GM18526 (cell line): ENCODE results near the gene ALG14.

Experiments used
- POLR2A ChIP-seq: IDR thresholded peaks from 3 replicates; pipeline ENCODE4 v1.6.1; 2011; ENCODE audit not compliant: insufficient read length; ENCODE audit errors: extremely low read depth

Gene ALG14

DNA sequence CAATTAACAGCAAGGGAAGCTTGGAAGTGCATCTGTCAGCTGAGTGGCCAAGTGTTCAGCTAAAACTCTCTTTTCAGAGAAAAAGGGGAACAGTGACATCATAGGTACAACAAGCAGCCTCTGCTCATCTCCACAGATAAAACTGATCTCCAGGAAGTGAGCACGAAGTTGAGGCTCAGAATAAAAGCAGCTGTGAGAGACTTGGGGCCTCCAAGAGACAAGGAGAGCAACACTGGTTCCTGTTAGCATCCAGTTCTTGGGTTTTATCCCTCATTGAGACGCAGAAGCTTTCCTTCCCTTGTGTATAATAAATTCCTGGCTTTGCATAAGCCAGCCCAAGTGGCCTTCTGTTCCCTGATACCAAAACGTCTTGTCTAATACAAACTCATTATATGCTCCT, 125.9 kb downstream of the ALG14 start:
- no peak for TF ChIP-seq POLR2A

DNA sequence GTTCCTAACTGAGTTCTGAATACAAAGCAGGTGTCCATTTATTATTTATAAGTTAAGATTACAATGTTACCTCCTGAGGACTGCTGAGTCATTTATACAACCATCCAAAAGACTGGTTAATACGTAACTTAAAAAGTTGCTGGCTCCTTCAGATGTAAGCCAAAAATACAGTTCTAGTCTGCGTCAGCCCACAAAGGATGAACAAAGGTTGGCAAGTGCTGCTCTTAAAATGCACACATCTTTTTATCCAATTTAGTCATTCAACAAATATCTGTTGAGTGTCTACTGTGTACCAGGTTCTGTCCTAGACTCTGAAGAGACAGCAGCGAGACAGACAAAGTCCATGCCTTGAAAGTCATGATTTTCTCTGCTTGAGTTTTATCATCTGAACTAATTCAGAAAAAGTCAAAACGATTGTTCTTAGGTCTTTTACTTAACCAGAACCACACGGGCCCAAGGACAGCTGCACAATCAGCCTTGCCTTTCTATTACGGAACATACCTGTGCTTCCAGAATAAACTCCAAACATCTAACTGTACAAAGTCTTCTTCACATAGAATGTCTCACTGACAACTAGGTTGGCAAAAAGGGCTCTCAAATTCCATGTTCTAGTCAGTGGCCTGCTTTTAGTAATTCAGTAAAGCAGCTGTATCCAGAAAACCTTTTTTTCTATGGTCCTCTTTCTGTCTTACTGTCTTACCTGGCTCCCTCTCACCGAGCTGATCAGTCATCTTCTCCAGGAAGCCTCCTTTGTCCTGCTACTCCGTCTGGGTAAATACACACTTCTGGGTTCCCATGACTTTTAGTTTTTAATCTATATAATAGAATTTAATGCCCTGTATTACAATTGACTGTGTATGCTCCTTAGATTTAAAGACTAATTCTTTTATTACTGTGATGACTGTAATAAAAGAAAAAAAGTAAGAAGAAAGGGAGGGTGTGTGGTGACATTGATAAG, 130.3 kb downstream of the ALG14 start:
- no peak for TF ChIP-seq POLR2A

DNA sequence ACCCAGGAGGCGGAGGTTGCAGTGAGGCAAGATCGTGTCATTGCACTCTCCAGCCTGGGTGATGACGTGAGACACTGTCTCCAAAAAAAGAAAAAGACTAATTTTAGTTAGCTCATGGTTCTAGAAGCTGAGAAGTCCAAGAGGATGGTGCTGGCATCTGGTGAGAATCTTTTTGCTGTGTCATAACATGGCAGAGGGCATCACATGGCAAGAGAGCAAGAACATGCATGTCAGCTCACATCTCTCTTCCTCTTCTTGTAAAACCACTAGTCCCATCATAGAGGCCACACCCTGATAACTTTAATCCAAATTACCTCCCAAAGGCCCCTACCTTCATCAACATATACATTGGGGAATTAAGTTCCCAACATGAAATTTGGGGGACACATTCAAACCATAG, 132.0 kb downstream of the ALG14 start:
- no peak for TF ChIP-seq POLR2A

DNA sequence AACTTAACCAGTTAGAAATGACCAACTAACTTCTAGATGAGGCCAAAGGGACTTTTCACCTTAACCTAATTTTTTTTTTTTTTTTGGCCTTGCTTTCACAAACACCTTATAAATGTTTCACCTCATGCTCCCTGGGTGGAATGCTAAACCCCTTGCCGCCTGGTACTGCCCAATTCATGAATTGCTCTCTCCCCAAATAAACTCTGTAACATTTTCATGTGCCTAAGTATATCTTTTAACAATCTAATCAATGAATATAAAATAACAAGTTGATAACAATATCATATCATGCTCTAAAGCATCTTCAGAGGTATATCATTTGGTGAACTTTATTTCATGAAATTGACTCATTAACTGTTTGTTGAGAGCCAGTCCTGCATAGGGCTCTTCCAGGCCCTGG, 134.9 kb downstream of the ALG14 start:
- no peak for TF ChIP-seq POLR2A

DNA sequence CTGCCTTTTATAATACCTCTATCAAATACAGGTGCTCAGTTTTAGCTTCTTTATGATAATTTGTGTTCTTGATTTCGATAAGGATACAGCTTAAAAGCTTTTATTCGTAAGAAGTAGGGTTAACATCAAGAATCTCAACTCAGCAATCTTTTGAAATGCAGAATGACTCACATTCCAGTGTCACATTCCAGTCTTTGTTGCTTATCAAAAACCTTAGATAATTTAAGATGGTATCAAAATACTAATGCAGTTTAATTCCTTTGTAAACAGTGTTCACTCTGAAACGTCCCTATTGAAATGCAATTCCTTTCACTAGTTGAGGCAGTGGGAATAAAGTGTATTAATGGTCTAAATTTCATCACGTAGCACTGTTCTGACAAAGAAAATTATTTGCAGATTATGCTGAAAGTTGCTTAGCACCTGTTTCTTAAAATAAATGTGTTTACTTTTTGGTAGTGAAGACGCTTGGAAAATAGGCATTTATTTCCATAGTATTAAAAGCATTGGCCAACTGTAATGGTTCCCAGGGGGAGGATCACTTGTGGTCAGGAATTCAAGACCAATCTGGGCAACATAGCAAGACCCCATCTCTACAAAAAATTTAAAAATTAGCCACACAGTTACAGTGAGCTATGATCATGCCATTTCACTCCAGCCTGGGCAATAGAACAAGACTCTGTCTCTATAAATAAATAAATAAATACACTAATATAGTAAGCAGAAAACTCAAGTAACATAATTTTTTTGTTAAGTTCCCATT, 135.7 kb downstream of the ALG14 start:
- no peak for TF ChIP-seq POLR2A

DNA sequence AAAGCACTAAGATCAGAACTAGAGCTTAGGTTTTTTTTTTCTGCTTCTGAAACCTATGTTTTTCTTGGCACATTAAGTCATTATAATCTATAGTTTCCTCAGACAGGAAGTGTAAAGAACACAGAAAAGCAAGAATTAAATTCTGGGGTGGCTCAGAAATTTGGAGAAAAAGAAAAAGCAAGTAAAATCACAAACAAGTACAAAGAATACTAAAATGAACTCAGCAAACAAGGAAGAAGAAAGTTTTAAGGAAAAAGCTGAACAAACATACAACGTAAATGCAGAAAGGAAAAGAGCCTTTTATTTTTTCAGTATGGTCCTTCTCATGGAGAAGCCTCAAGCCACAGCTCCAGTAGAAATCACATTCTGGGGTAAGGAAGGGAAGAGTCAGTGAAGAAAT, 137.3 kb downstream of the ALG14 start:
- TF ChIP-seq POLR2A: no peak

DNA sequence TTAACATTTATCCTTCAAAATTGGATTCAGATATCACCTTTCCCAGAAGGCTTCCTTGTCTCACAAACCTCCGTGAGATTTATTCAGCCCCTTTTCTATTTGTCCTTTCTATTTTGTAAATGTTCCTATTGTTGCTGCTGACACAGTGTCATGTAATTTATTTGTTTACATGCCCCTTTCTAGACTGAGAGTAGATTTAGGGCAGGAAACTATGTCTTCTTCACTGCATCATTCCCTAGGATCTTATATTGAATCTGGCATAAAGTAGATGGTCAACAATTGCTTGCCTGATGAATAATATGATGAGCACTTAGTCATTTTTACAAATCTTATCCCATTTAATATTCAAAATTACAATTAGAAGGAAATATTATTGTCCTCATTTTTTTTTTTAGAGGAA, 137.7 kb downstream of the ALG14 start:
- no peak for TF ChIP-seq POLR2A

DNA sequence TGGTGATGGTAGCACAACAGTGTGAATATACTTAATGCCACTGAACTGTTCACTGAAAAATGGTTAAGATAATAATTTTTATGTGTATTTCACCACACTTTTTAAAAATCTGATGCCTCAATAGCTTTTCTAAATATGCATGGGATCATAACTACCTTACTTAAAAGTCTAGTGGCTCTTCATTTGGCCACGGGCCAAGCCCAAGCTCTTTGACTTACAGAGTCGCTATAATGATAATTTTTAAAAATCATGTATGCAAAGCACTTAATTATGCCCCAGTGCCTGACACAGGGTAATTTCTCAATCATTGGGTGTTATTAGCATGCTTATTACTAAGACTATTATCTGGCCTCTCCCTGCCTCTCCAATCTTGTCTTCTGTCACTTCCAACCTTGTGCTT, 138.2 kb downstream of the ALG14 start:
- no peak for TF ChIP-seq POLR2A

DNA sequence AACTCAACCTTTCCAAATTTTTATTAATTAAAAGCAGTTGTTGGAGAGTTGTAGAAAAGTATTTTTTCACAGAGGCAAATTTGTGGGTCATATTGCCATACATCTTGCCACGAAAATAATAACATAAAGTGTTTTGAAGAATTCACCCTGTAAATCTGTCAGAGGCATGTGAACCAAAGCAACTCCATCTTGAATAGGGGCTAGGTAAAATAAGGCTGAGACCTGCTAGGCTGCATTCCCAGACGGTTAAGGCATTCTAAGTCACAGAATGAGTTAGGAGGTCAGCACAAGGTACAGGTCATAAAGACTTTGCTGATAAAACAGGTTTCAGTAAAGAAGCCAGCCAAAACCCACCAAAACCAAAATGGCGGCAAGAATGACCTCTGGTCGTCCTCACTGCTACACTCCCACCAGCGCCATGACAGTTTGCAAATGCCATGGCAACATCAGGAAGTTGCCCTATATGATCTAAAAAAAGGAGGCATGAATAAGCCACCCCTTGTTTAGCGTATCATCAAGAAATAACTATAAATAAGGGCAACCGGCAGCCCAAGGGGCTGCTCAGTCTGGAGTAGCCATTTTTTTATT, 141.4 kb downstream of the ALG14 start:
- no peak for TF ChIP-seq POLR2A

DNA sequence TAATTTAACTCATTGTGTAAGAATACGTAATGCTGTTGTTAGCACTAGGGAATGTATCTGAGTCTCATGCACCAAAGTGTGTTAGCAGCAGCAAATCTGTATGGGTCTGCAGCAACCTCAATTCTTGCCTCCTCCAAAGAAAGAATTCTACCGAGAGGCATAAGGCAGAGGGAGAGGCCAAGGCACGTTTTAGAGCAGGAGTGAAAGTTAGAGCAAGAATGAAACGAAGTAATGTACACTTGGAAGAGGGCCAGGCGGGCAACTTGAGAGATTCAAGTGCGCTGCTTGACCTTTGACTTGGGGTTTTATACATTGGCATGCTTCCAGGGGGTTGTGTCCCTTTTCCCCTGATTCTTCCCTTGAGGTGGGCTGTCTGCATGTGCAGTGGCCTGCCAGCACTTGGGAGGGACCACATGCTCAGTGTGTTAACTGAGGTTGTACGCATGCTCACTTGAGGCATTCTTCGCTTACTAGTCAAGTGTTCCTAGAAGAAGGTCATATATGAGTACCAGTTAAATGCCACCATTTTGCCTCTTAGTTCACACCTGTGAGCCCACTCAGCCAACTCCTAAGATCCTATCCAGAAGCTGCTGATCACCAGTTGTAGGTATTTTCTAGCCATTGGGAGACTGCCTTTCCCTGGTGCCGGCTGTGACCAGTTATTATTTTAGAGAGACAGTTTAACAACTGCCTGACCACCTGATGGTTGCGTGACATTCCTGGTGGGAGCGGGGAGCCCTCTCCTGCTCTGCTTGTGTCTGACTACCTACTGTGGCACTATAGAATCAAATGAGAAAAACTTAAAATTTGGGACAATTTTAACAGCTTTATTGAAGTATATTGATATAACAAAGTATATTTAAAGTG, 143.2 kb downstream of the ALG14 start:
- TF ChIP-seq POLR2A: no peak

DNA sequence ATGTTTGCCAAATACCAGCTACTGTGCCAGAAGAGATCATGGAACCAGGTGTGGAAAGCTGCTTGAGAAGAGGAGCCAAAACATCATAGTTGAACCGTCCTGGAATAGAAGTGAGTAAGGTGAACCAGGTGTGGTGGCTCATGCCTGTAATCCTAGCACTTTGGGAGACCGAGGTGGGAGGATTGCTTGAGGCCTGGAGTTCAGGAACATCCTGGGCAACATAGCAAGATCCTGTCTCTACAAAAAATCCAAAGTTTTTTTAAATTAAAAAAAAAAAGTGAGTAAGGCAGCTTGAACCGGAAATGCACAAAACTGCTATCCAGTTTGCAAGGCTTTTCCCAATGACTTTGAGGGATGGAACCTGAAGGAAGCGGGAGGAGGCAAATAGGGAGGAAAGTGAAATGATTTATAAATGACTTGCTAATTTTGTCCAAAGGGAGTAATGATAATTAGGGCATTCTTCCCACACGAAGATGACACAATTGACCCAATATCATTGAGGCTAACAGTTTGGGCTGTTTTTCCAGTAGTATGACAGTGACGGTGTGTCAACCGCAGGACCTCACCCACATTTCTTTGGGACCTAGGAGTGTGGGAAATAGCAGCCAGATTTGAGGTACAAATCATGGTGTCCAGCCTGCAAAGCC, 144.3 kb downstream of the ALG14 start:
- TF ChIP-seq POLR2A: no peak

DNA sequence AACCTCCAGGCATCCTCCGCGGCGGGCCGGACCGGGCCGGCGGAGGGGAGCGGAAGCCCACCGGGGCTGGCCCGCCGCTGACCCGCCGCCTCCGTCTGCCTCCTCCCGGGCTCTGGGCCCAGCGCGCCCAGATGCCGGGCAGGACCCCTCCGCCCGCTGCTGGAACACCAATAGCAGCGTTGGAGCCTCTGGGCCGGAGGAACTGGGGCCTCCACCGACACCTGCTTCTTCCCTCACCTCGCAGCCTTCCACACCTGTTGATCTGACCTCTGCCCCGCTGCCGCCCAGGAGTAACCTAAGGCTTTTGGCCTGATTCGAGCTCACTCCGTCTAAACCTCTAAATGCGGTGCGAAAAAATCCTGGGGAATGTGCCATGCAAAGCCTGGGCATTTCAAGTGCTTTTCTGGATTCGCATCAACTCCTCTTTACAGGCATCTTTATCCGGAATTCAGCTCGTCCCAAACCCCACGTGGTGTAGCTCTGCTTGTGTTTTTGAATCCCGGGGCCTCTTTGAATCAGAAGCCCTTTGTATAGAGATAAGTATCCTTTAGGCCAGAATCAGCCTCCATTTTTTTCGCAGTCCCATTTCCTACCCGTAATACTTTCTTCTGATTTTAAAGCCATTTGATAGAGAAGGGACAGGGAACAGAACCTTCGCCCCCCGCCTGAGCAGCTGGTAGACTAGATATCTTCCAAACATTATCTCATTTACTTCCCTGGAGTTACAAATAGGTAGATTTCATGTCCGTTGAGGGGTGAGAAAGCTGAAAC, 145.2 kb downstream of the ALG14 start:
- TF ChIP-seq POLR2A: no peak

DNA sequence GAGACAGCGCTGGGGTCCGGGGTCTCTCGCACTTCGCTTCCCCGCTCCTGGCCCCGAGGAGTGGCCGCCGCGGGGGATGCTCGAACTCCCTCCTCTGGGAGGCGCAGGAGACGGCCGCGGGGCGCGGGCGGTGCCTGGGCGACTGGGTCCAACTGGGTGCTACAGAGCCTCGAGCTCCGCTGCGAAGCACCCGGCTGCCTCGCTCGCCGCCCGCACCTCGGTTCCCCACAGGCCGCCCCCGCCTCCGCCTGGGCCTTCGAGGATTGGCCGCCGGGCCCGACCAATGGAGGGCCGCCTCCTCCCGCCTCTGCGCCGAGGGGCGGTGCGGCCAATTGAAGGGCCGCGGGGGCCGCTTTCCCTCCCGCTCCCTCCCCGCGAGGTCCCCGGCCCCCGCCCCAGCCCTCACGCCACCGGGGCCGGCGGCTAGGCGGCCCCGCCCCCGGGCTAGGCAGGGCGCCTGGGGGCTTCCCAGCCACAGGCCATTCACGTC, 145.8 kb downstream of the ALG14 start, which contains the start of gene CNN3:
CNN3 (minus strand) TSS at position 196 of the 490 bp plus-strand sequence. CDS start 216 bp downstream, outside the sequence.
- peak; percentile 74 for TF ChIP-seq POLR2A
